SK-N-SH treated with all-trans-retinoic acid at 6 μM for 48 hours (cell line): Measurements from ENCODE around the gene RAB33B.

Experiments
- ARNTL ChIP-seq: fragments of 450-650 bp; formaldehyde crosslinking; IDR thresholded peaks from 2 replicates; pipeline ENCODE4 v1.5.0; 2020; ENCODE audit warnings: low read depth, mild to moderate bottlenecking, moderate library complexity, borderline replicate concordance
- CREB5 ChIP-seq: fragments of 250-450 bp; sonication (Bioruptor Pico); IDR thresholded peaks from 2 replicates; pipeline ENCODE4 v1.5.1; 2020; ENCODE audit warnings: low read depth, mild to moderate bottlenecking, moderate library complexity
- ISL1 ChIP-seq: fragments of 250-450 bp; sonication (Bioruptor Pico); IDR thresholded peaks from 2 replicates; pipeline ENCODE4 v2.1.2; 2022; ENCODE audit warnings: mild to moderate bottlenecking, moderate library complexity
- PATZ1 ChIP-seq: fragments of 250-450 bp; sonication (Bioruptor Pico); IDR thresholded peaks from 2 replicates; pipeline ENCODE4 v1.8.0; 2020; ENCODE audit warnings: mild to moderate bottlenecking, moderate library complexity, borderline replicate concordance
- POU6F1 ChIP-seq: fragments of 250-450 bp; sonication (Bioruptor Pico); IDR thresholded peaks from 2 replicates; pipeline ENCODE4 v1.8.0; 2021; ENCODE audit warnings: low read depth, mild to moderate bottlenecking, moderate library complexity, borderline replicate concordance
- RARB ChIP-seq: fragments of 250-450 bp; sonication (Bioruptor Pico); IDR thresholded peaks from 2 replicates; pipeline ENCODE4 v1.8.0; 2021; ENCODE audit warnings: mild to moderate bottlenecking, moderate library complexity
- ZFP3 ChIP-seq: fragments of 250-450 bp; sonication (Bioruptor Pico); IDR thresholded peaks from 2 replicates; pipeline ENCODE4 v1.5.0; 2020; ENCODE audit warnings: mild to moderate bottlenecking, moderate library complexity
- ZFP30 ChIP-seq: fragments of 450-650 bp; formaldehyde crosslinking; IDR thresholded peaks from 2 replicates; pipeline ENCODE4 v1.5.0; 2022; ENCODE audit warnings: mild to moderate bottlenecking, moderate library complexity
- ZNF70 ChIP-seq: fragments of 450-650 bp; formaldehyde crosslinking; IDR thresholded peaks from 2 replicates; pipeline ENCODE4 v1.5.0; 2020; ENCODE audit warnings: mild to moderate bottlenecking, moderate library complexity

- TF ChIP-seq ZFP3 (CRISPR knock-in tag): no peak
- no peak for TF ChIP-seq ZFP30
- TF ChIP-seq ISL1 (CRISPR knock-in tag): no peak
- TF ChIP-seq POU6F1 (CRISPR knock-in tag): no peak
- no peak for TF ChIP-seq PATZ1 (CRISPR knock-in tag)
- TF ChIP-seq ARNTL (CRISPR knock-in tag): no peak
- TF ChIP-seq CREB5 (CRISPR knock-in tag): no peak
- TF ChIP-seq ZNF70: no peak
- no peak for TF ChIP-seq RARB (CRISPR knock-in tag)
Observed at GRCh38 chr4:139525414-139525813, 71.5 kb downstream of the RAB33B start.
